Thymus (tissue), 11 donors: ENCODE measurements around the gene NLRC3. TPM values are rescaled to one million over a fixed set of nuclear protein-coding genes. Genes with fewer than 3 reads are reported as not detected.
"Not testable (repeated sequence)": the region's sequence is repeated elsewhere in the genome, so short reads cannot be mapped to it uniquely, and the experiment has no call there.

Experiments used
- DNase-seq, 9 donors: peaks; one replicate each; pipeline ENCODE4 v3.0.0-alpha.2; 2013; ENCODE audit warnings: low spot score in 9 of 9, low read depth in 6 of 9, missing footprints in 1 of 9
- H3K27ac ChIP-seq, 2 donors: one replicate each; pipeline ENCODE4 v1.5.1; 2013; ENCODE audit warnings: control low read depth in 1 of 2, low read depth in 1 of 2, low read length in 1 of 2, mild to moderate bottlenecking in 1 of 2, moderate library complexity in 1 of 2
- H3K27me3 ChIP-seq, 2 donors: one replicate each; pipeline ENCODE4 v1.5.1; 2013; ENCODE audit warnings: low read length in 1 of 2; ENCODE audit not compliant: control insufficient read depth in 2 of 2, insufficient read depth in 1 of 2
- H3K36me3 ChIP-seq, 2 donors: one replicate each; pipeline ENCODE4 v1.5.1; 2013; ENCODE audit warnings: low read length in 1 of 2, mild to moderate bottlenecking in 1 of 2, moderate library complexity in 1 of 2; ENCODE audit not compliant: control insufficient read depth in 2 of 2, insufficient read depth in 2 of 2
- H3K4me1 ChIP-seq, 2 donors: one replicate each; pipeline ENCODE4 v1.5.1; 2013; ENCODE audit warnings: low read length in 2 of 2; ENCODE audit not compliant: control insufficient read depth in 2 of 2, insufficient read depth in 2 of 2
- H3K4me3 ChIP-seq, 2 donors: one replicate each; pipeline ENCODE4 v1.5.1; 2013; ENCODE audit warnings: low read length in 2 of 2, control low read depth in 1 of 2, mild to moderate bottlenecking in 1 of 2
- H3K9me3 ChIP-seq, 2 donors: one replicate each; pipeline ENCODE4 v1.5.1; 2013; ENCODE audit warnings: low read length in 1 of 2, mild to moderate bottlenecking in 1 of 2; ENCODE audit not compliant: control insufficient read depth in 2 of 2, insufficient read depth in 1 of 2
- WGBS: extraction: QIAGEN DNeasy Blood & Tissue Kit; methylation state at CpG from one replicate; pipeline ENCODE4 v1.1.7; 2013; 5-methylcytosine and 5-hydroxymethylcytosine counted together
- polyA plus RNA-seq: library from polyadenylated mRNA; stranded (reverse); fragments of 200-250 nt; gene quantifications from one replicate; pipeline ENCODE4 v1.2.3, GENCODE V29; 2013
- total RNA-seq: library from RNA; stranded (reverse); fragments of 120-200 nt; gene quantifications from one replicate; pipeline ENCODE4 v1.2.4, GENCODE V29; 2013
- donor health status: healthy.

NLRC3 gene
- total and polyA plus RNA-seq, 2 donors = 11.9 to 18.8 TPM

DNA sequence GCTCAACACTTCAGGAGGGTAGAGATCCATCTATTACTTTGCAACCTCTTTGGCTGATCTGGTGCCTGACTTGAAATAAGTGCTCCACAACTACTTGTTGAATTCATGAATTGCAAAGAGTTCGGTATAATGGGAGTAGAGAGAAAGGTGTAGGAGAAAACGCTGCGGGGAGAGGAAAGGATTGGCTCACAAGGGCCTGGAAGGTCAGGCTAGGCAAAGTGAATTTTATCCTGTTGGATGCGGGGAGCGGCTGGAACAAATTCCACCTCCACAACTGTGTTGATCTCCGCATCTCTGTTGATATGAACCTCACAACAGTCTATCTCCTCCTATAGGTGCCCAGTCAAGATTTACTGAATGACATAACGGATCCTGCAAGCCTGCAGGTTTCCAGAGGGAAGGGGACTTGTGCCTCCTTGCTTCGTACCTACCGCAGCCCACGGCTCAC is 33.5 kb upstream of the NLRC3 start:
- Histone ChIP-seq H3K27me3 (no peaks in the 10 kb centered on the region), H3K4me3 (peak overlapping the region; percentile 70 to 75), H3K27ac (no peak overlapping the region), H3K9me3 (no peaks in the 10 kb centered on the region), H3K4me1 (peaks cover 17 to 19% of the 10 kb centered on the region in 2 donors), H3K36me3 (peaks cover 3 to 9% of the 10 kb centered on the region in 2 donors)
- DNase-seq = peak in 2 of 9 donors; percentile 13 to 21
- WGBS = 3% methylated on average over 10 of the region's 10 CpGs

DNA sequence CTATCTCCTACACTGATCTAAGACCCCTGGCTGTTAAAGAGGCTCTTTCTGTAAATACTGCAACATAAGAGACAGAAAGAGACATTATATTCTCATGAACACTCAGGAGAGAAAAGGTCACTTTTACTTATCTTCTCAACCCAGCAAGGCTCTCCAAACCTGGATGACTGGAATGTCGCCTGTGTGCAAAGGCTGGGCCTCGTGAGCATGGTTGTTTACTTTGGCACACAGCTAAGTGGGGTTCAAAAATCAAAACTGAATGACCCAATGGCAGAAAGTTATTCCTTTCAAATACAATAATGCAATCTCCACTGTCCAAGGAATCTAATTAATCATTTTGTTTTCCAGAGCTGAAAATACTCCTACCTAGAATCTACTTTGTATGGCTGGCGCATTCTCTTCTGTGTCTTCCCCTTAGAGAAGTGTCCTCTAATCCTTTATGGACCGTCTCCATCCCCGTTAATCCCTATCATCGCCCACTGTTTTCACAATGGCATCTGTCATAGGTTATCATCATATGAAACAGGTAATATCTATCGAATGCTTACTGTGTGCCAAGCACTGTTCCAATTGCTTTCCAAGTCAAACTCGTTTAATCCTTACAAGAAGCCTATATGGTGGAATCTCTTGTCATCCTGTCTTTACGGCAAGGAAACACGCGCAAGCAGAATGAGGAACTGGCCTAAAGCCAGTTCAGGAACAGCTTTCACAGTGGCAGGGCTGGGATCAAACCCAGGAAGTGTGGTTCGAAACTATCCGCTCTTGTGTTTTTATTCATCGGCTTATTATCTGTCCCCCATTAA is 32.9 kb upstream of the NLRC3 start:
- 60% methylated on average over 14 of the region's 14 CpGs for WGBS
- H3K27me3 ChIP-seq = no peaks in the 10 kb centered on the region
- H3K27ac ChIP-seq = no peak overlapping the region
- peaks cover 3 to 9% of the 10 kb centered on the region in 2 donors for H3K36me3 ChIP-seq
- DNase-seq = no peak
- peaks cover 17 to 19% of the 10 kb centered on the region in 2 donors for H3K4me1 ChIP-seq
- peak overlapping the region; percentile 70 to 75 for H3K4me3 ChIP-seq
- no peaks in the 10 kb centered on the region for H3K9me3 ChIP-seq

DNA sequence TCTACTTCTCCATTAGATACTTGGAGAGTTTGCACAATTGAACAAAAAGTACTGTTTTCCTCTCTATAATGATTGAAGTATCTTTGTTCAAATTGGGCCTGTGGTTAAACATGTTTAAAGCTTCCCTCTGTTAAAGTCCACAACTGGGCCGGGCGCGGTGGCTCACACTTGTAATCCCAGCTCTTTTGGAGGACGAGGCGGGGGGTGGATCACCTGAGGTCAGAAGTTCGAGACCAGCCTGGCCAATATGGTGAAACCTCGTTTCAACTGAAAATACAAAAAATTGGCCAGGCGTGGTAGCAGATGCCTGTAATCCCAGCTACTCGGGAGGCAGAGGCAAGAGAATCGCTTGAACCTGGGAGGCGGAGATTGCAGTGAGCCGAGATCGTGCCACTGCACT is 31.8 kb upstream of the NLRC3 start:
- not testable (repeated sequence) for H3K4me3 ChIP-seq, DNase-seq, H3K9me3 ChIP-seq, H3K27ac ChIP-seq, H3K27me3 ChIP-seq, H3K36me3 ChIP-seq
- 98% methylated on average over 13 of the region's 13 CpGs for WGBS
- peaks cover 17 to 19% of the 10 kb centered on the region in 2 donors for H3K4me1 ChIP-seq

DNA sequence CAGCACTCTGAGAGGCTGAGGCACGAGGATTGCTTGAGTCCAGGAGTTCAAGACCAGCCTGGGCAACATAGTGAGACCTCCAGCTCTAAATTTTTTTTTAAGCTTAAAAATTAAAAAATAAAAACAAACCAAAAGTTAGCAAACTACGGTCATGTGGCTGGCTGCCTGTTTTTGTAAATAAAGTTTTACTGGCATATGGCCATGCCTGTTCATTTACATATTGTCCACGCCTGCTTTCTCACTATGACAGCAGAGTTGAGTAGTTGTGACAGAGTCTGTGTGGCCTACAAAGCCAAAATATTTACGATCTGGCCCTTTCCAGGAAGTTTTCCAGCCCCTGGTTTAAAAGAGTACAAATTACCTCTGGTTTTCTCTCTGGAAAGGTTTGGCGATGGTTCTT is 30.9 kb upstream of the NLRC3 start:
- DNase-seq = no peak
- WGBS = 98% methylated on average over 5 of the region's 5 CpGs
- H3K27me3 ChIP-seq = no peaks in the 10 kb centered on the region
- H3K36me3 ChIP-seq = peaks cover 3 to 15% of the 10 kb centered on the region in 2 donors
- H3K9me3 ChIP-seq = no peaks in the 10 kb centered on the region
- H3K4me1 ChIP-seq = peaks cover 16 to 17% of the 10 kb centered on the region in 2 donors
- no peak overlapping the region for H3K4me3 ChIP-seq
- H3K27ac ChIP-seq = no peak overlapping the region

DNA sequence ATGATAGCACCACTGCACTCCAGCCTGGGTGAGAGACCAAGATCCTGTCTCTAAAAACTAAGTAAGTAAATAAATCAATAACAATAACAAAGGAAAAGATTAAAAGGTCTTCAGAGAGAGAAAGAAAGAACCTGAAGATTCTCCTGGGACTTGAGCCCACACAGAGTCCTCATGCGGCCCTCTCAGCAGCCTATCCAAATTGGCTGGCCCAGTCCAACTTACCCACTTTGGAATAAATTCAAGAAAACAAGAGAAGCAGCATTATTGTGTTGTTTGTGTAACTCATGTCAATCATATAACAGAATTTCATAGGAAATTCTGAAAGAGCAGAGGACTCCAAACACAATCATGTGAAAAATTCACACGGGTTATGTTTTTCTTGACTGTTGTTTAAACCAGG is 30.4 kb upstream of the NLRC3 start:
- no peak overlapping the region for H3K4me3 ChIP-seq
- 98% methylated on average over 2 of the region's 2 CpGs for WGBS
- no peak for DNase-seq

DNA sequence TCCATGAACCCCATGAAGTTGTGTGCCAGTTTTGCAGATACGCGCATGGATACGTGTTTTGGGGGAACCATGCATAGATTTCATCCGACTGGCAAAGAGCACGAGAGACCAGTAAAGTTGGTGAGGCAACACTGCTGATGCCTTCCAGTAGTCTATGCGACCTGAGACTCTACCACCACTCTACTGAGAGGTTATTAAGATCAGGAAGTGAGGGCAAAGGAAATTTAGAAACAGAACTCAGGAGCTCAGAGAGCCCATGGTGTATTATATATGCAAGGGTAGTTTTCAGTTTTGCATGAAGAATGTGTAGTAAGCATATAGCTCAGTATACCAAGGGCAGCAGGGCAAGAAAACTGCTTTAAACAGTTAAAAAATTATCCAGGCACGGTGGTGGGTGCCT is 30.0 kb upstream of the NLRC3 start:
- H3K27ac ChIP-seq = no peak overlapping the region
- no peaks in the 10 kb centered on the region for H3K9me3 ChIP-seq
- peaks cover 7 to 9% of the 10 kb centered on the region in 2 donors for H3K4me1 ChIP-seq
- H3K4me3 ChIP-seq = no peak overlapping the region
- H3K27me3 ChIP-seq = no peaks in the 10 kb centered on the region
- WGBS = 97% methylated on average over 7 of the region's 7 CpGs
- no peak for DNase-seq
- peaks cover 10 to 24% of the 10 kb centered on the region in 2 donors for H3K36me3 ChIP-seq

More for the DNA sequence above, 30.4 kb upstream of the NLRC3 start:
- H3K4me1 ChIP-seq = peaks cover 11 to 13% of the 10 kb centered on the region in 2 donors
- no peaks in the 10 kb centered on the region for H3K27me3 ChIP-seq
- no peak overlapping the region for H3K27ac ChIP-seq
- H3K9me3 ChIP-seq = no peaks in the 10 kb centered on the region
- peaks cover 6 to 19% of the 10 kb centered on the region in 2 donors for H3K36me3 ChIP-seq

DNA sequence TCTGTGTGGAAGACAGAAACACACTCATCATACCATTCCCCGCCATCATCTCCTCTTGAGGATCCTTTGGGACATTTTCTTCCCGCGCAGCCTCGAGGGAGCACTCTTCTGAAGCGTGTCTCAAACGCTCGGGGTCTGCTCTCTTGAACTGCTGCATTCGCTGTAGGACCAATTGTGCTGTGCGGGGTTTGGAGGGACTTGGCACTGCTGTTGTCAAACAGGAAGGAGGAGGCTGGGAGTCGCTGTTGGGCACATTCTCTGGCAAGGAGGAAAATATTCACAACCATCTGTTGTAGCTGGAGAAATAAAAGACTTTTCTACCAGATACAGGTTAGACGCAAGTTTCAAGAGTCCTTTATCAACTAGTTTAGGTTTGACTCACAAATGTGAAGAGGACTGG is 29.2 kb upstream of the NLRC3 start:
- H3K27me3 ChIP-seq = no peaks in the 10 kb centered on the region
- H3K4me1 ChIP-seq = peaks cover 6 to 9% of the 10 kb centered on the region in 2 donors
- 94% methylated on average over 11 of the region's 11 CpGs for WGBS
- DNase-seq = no peak
- H3K4me3 ChIP-seq = no peak overlapping the region
- H3K27ac ChIP-seq = no peak overlapping the region
- H3K9me3 ChIP-seq = no peaks in the 10 kb centered on the region
- H3K36me3 ChIP-seq = peaks cover 13 to 30% of the 10 kb centered on the region in 2 donors

DNA sequence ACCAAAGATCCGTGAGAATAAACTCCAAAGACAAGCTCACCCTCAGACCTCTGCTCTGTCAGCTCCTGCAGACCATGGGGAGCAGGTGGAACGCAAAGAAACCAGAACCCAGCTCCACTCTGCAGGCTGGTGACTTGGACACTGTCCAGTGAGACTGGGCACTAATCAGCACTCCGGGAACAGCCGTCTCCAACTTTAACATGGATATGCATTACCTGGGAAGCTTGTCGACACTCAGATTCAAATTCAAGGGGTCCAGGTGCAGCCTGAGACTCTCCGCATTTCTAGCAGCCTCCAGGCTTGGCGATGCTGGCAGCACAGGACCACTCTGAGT is 25.1 kb upstream of the NLRC3 start:
- no peaks in the 10 kb centered on the region for H3K27me3 ChIP-seq
- no peak overlapping the region for H3K27ac ChIP-seq
- H3K36me3 ChIP-seq = peaks cover 30 to 53% of the 10 kb centered on the region in 2 donors
- DNase-seq = no peak
- WGBS = 99% methylated on average over 7 of the region's 7 CpGs
- H3K4me1 ChIP-seq = no peaks in the 10 kb centered on the region
- H3K9me3 ChIP-seq = peaks cover 3 to 14% of the 10 kb centered on the region in 2 donors
- no peak overlapping the region for H3K4me3 ChIP-seq

DNA sequence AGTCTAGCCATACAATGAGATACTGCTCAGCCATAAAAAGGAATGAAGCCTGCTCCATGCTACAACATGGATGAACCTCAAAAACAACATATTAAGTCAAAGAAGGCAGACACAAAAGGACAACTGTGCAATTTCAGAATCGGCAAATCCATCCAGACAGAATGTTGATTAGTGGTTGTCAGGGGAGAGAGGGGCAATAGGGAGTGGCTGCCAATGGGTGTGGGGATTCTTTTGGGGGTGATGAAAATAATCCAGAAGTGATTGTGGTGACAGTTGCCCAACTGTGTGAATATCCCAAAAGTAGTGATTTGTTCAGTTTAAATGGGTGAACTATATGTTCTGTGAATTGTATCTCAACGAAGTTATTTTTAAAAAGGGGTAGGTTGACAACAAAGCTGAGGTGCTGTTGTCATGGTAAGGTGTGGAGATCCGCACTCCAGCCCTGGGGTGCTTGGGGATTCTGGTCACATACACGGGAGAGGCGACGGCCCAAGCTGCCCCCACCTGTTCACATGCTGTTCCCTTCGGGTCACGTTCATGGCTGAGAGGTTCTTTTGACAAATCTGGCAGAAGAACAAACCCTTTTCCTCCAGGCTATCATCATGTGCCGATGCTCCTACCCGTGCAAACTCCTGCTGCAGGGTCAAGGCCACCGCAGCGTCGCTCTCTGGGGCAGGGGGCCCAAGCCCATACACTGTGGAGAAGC is 24.6 kb upstream of the NLRC3 start:
- Histone ChIP-seq H3K36me3 (peaks cover 30 to 57% of the 10 kb centered on the region in 2 donors), H3K27me3 (no peaks in the 10 kb centered on the region), H3K9me3 (peaks cover 3 to 14% of the 10 kb centered on the region in 2 donors), H3K4me3 (no peak overlapping the region), H3K4me1 (no peaks in the 10 kb centered on the region), H3K27ac (no peak overlapping the region)
- DNase-seq = no peak
- WGBS = 98% methylated on average over 13 of the region's 13 CpGs
